GM18951 (cell line): ENCODE measurements around the gene CNMD.

Source experiments
- POLR2A ChIP-seq: IDR thresholded peaks from 4 replicates; pipeline ENCODE4 v1.6.1; 2011; ENCODE audit warnings: mild to moderate bottlenecking; ENCODE audit not compliant: insufficient read length, insufficient read depth; ENCODE audit errors: extremely low read depth
- in situ Hi-C: fragments of 300-500 bp; cut with MboI; formaldehyde crosslinking; loops from one replicate; pipeline ENCODE4 v1.12.0; 2022; ENCODE audit warnings: low sequenced_read_pairs, mixed read lengths, inconsistent platforms; ENCODE audit not compliant: unreplicated experiment

The CNMD gene

DNA sequence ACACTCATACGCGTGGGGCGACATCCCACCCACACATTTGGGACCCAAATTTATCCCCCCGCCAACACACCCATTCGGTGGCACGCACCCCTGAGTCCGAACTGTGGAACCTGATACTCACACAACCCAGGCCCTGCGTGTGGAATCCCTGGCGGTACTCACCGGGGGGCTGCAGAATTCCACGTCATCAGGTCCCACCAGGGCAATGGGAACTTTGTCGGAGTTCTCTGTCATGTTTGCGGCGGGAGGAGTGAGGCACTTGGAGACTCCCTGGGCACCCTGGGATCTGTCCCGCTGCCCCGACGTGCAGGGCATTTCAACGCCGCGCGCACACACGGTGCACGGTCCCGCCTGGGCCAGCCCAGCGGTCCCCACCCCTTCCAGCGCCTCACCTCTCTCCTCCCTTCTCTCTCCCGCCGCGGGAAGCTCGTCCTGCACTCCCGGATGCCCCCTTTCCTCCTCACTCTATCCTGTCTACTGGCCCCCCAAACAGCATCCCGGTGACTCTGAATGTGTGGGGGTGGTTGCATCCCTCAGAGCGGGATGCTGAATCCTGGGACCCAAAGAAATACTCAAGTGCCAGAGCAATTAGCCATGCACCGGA is at the start of gene CNMD:
Gene CNMD, minus strand, starts transcription at position 353 of the 604 bp plus-strand sequence. Its CDS starts 119 bp downstream, at position 234.
- no peak for TF ChIP-seq POLR2A
- in situ Hi-C loops = no loop called here

- TF ChIP-seq POLR2A = no peak
- in situ Hi-C loops = no loop called here
These were observed 48.4 kb upstream of the CNMD start for GRCh38 chr13:52788011-52788410.

GRCh38 chr13:52787235-52787634 is 47.6 kb upstream of the CNMD start:
- in situ Hi-C loops = no loop called here
- no peak for TF ChIP-seq POLR2A

DNA sequence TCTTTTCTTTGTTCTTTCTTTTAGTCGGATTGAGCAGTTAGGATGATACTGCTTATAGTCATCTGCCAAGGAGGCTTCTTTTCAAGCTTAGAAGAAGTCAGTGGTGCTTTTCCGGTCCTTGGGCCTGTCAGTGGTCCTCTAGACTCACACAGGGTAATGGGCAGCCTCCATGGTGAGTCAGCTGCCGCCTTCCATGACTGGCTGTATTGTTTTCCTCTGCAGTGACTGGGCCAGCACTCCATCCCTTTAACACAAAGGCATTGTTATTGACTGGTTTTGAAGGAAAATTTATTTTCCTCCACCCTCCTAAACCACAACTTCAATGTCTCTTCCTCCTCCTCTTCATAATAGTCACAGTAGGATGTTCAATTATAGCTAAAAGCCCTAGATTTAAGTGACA is 47.1 kb upstream of the CNMD start:
- in situ Hi-C loops = no loop called here
- TF ChIP-seq POLR2A = no peak

DNA sequence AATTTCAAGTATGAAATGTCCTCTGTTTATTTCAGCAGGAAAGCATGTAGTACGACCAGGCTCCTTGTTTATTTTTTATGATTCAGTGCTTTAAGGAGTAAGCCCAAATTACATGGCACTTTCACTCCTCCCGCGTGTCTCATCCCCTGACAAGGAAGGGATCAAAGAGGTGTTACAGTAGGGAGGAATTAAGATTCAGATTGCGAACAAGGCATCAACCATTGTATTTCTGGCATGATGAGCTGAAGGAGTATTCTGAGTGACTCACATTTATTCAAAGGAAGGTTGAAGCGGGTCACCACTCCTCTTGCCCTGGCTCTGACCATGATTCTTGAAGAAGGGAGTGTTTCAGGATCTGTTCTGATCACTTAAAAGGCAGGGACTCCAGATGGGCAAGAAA is 46.1 kb upstream of the CNMD start:
- in situ Hi-C loops = no loop called here
- no peak for TF ChIP-seq POLR2A

DNA sequence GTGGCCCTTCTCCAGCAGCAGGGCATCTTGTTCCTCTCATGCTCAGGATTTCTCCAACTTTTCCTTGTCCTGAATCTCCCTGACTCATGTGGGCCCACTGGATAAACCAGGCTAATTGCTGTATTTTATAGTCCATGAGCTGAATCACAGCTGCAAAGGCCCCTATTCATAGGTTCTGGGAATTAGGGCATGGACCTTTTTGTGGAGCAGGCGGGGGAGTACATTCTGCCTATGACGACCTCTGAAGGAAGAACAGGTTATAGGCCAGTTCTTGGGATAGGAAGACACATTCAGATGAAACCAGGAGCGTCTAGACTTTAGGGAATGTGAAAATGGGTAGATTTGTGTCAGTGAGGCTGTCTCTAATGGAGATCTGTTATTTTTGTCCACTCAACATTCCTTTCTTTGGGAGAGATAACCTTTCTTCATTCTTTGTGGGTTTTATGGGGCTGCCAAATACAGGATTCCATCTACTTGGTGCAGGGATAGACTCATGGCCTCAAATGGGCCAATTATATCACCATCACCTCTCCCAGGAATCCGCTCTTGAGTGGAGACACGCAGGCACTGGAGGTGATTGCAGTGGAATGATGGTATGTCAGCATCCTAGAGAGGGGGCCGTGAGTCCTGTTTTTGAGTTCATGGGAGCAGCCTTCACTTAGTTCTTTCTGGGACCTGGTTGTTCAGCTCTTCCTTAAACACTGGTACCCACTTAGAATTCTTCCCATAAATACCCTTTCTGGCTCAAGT is 45.1 kb upstream of the CNMD start:
- in situ Hi-C loops = no loop called here
- no peak for TF ChIP-seq POLR2A

DNA sequence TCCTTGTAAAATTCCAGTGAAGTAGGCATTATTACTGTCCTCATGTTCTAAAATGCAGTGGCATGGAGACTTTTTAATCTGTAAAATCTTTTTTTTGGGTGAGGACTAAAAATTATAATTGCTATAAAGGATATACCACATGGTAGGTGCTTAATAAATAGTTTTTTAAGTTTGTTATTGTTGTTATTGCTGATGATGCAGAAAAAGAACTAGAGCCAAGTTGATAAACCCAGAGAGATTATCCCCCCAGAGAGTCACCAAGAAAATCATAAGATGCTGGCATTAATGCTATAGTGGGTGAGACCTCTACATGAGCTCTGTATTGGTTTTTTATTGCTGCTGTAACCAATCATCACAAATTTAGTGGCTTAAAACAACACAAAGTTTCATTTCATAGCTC is 44.3 kb upstream of the CNMD start:
- no peak for TF ChIP-seq POLR2A
- in situ Hi-C loops = no loop called here

DNA sequence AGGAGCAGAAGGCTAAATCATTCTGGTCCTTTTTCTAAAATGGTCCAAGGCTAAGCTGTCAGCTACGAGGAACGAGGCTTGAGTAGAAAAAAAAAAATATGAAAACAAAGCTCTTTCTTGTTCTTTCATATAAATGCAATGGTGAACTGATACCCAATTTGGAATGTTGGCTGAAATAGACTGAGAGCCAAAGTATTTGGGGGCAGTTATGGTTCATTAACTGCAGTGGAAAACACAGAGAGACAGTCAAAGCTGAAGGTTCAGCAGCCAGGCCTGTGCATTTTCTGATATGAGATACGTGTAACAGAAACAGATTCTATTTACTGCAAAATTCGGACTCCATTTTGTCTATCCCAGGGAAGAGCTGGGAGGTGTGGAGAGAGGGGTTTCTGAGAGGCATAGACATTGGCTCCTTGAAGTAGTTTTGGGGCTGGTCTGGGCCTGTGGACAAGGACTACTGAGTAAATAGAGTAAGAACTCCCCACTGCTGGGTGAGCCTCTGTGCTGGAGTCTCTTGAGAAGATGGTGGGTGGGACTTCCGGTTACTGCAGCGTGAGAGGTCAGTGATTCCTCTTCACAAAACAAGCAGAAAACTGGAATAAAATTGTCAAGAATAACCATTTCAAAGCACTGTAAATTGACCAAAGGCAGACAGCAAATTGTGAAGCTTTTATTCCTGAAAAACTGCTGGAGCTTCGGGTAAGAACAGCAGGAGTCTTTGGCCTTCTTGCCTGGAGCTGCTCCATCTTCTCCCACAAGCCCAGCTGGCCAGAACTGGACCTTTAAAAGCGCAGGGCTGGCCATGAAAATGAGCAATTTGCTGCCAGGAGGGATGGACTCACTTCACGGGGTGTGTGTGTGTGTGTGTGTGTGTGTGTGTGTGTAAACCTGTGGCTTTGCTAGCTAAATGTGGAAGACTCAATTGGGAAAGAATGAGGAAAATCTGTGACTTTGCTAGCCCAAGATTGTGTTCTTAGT is 43.1 kb upstream of the CNMD start:
- TF ChIP-seq POLR2A = no peak
- in situ Hi-C loops = no loop called here

DNA sequence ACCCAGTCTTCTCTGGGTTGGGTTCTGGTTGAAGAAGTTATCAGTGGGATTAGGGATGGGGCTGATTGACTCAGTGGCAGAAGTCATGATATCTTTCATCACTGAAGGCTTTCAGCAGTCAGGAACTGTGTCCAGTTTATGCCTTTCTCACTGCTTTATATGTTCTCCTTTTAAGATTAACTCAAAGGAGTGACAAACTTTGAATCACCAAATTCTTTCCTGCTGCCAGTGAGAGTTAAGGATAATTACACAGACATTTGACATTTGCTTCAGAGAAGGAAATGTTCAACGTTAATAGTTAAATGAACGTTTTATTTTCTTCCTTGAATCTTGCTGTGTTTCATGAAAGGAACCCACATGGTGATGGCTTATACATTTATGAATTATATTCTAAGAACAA is 41.0 kb upstream of the CNMD start:
- TF ChIP-seq POLR2A = no peak
- in situ Hi-C loops = no loop called here

DNA sequence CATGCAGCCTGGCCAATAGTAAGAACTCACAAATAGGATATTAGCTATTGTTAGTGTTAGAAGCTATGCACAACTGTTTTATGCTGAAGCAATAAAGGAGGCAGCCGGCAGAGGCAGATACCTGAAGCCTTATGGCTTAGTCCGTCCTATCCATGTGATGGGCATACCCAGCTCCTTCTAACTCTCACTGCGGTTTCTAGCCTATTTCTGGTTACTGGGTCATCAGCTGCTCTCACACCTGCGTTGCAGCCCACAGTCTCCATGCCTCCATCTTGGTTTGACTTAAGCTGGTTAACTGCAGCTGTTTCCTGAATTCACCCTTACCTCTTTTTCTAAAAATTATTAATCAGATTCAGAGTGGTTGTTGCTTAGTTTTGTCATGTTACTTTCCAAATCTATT is 40.5 kb upstream of the CNMD start:
- in situ Hi-C loops = no loop called here
- TF ChIP-seq POLR2A = no peak

- TF ChIP-seq POLR2A = no peak
- in situ Hi-C loops = no loop called here
These were observed 39.5 kb upstream of the CNMD start for GRCh38 chr13:52779103-52779502.

DNA sequence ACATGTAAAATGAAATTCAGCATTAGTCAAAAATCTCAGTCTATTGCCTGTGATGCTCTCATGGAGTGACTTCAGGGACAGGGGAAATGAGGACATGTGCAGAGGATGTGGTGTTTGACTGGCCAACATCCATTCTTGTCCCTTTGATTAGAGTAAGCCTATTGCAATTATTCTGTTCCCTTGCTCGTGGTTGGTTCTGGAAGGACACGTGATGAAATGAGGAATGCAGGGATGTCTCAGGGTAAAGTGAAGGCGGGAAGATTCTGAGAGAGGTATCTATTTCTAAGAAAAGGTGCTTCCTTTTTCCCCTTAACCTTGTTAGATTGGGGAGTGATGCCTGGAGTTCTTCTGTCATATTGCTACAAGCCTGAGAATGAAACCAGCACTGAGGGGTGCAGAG is 37.1 kb upstream of the CNMD start:
- no peak for TF ChIP-seq POLR2A
- in situ Hi-C loops = no loop called here

DNA sequence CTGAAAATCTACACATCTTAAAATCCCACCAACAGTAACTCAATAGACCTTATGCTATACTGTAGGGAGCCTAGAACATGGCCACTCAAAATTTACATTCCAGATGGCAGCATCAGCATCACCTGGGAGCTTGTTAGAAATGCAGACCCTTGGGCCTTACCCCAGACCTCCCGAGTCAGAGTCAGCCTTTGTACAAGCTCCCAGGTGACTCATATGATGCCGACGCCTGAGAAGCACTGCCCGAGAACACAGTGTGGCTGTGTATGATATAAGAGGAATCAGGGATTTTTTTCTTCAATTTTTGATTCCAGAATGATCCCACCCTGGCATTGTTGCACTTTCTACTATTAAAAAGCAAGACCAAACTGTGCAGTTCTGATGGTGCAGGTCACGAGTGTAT is 35.9 kb upstream of the CNMD start:
- in situ Hi-C loops = no loop called here
- TF ChIP-seq POLR2A = no peak
